A549 (cell line): ENCODE data around the gene CSTPP1. TPM values are rescaled to one million over a fixed set of nuclear protein-coding genes. Genes with fewer than 3 reads are reported as not detected.

Experiments
- ATAC-seq, 2 experiments: fragments of 200-7000 bp in 1 of 2; fragments of >200 bp in 1 of 2; cut with Nextera tagmentation in 1 of 2; cut with Tn5 transposase in 1 of 2; 3 replicates each; pipeline versions ENCODE4 v1.8.0 to v1.9.1; 2018 to 2020; ENCODE audit warnings: mild to moderate bottlenecking in 1 of 2, moderate library complexity in 1 of 2
- CTCF ChIA-PET: fragments of 300-600 bp; sonication (Branson Sonifier 250); formaldehyde crosslinking; extraction: SDS; loops from one replicate; lab custom pipeline; 2021; ENCODE audit warnings: antibody characterized with exemption, inconsistent platforms; lab: Yijun Ruan, JAX
- POLR2A ChIA-PET: fragments of 350-600 bp; formaldehyde crosslinking; extraction: SDS; loops from one replicate; lab custom pipeline; 2021; ENCODE audit warnings: antibody characterized with exemption, inconsistent platforms; lab: Yijun Ruan, JAX
- DNase-seq, 2 experiments: peaks; one replicate each; pipeline versions ENCODE4 v3.0.0 to v3.0.0-alpha.2; 2011 to 2016; ENCODE audit warnings: low read depth in 1 of 2, low spot score in 1 of 2
- FAIRE-seq: peaks from 2 replicates; lab custom pipeline; 2011; peaks lifted over from hg19 to GRCh38; lab: Jason Lieb, UNC
- H3K27ac ChIP-seq, 2 experiments: fragments of >200 bp; sonication (Bioruptor Twin); formaldehyde crosslinking; 3 replicates each; pipeline ENCODE4 v1.5.1; 2016 to 2017
- H3K4me1 ChIP-seq: fragments of >200 bp; sonication (Bioruptor Twin); formaldehyde crosslinking; 3 replicates; pipeline ENCODE4 v1.6.1; 2016
- H3K4me2 ChIP-seq: fragments of >200 bp; sonication (Bioruptor Twin); formaldehyde crosslinking; 3 replicates; pipeline ENCODE4 v1.6.1; 2016
- H3K4me3 ChIP-seq: fragments of >200 bp; sonication (Bioruptor Twin); formaldehyde crosslinking; 3 replicates; pipeline ENCODE4 v1.5.1; 2016
- H3K9me3 ChIP-seq: fragments of >200 bp; sonication (Bioruptor Twin); formaldehyde crosslinking; 3 replicates; pipeline ENCODE4 v1.6.1; 2016
- CBX2 ChIP-seq: fragments of 200-600 bp; sonication (generic); IDR thresholded peaks from 2 replicates; pipeline ENCODE4 v1.6.1; 2016; ENCODE audit warnings: low read depth, mild to moderate bottlenecking, borderline replicate concordance
- CEBPB ChIP-seq, 2 experiments: fragments of >200 bp in 1 of 2; sonication (Bioruptor Twin) in 1 of 2; formaldehyde crosslinking in 1 of 2; IDR thresholded peaks; 2 replicates each; pipeline ENCODE4 v1.6.1; 2012 to 2016
- CHD2 ChIP-seq: fragments of 150-350 bp; IDR thresholded peaks from 2 replicates; pipeline ENCODE4 v1.6.1; 2014; ENCODE audit warnings: low read length; ENCODE audit not compliant: partially characterized antibody
- EHF ChIP-seq: fragments of 250-450 bp; sonication (Bioruptor Pico); IDR thresholded peaks from 2 replicates; pipeline ENCODE4 v1.5.0; 2020; ENCODE audit warnings: mild to moderate bottlenecking
- EHMT2 ChIP-seq: fragments of 200-600 bp; sonication (generic); IDR thresholded peaks from 2 replicates; pipeline ENCODE4 v1.6.1; 2016; ENCODE audit warnings: antibody characterized with exemption, low read depth, mild to moderate bottlenecking, moderate library complexity
- GATA3 ChIP-seq: IDR thresholded peaks from 2 replicates; pipeline ENCODE4 v1.6.1; 2012; ENCODE audit warnings: borderline replicate concordance
- HEYL ChIP-seq: fragments of 250-450 bp; sonication (Bioruptor Pico); IDR thresholded peaks from 2 replicates; pipeline ENCODE4 v1.8.0; 2021; ENCODE audit warnings: mild to moderate bottlenecking, moderate library complexity
- KDM1A ChIP-seq: fragments of 200-600 bp; sonication (generic); IDR thresholded peaks from 2 replicates; pipeline ENCODE4 v1.6.1; 2016; ENCODE audit warnings: low read depth, mild to moderate bottlenecking
- MAFK ChIP-seq: fragments of 450-650 bp; IDR thresholded peaks from 2 replicates; pipeline ENCODE4 v1.6.1; 2014; ENCODE audit not compliant: partially characterized antibody
- NFE2L2 ChIP-seq: fragments of 150-350 bp; conservative IDR thresholded peaks from 2 replicates; pipeline ENCODE4 v1.6.1; 2014; ENCODE audit warnings: low read length
- PHF8 ChIP-seq: fragments of 200-600 bp; sonication (generic); IDR thresholded peaks from 2 replicates; pipeline ENCODE4 v1.6.1; 2016; ENCODE audit warnings: low read depth, mild to moderate bottlenecking, antibody characterized with exemption, moderate library complexity, borderline replicate concordance
- POLR2AphosphoS2 ChIP-seq: conservative IDR thresholded peaks from 2 replicates; pipeline ENCODE4 v1.6.1; 2012; ENCODE audit warnings: low read length, improper control_type of control experiment, inconsistent platforms
- RARB ChIP-seq: fragments of 250-450 bp; sonication (Bioruptor Pico); IDR thresholded peaks from 2 replicates; pipeline ENCODE4 v1.8.0; 2021; ENCODE audit warnings: mild to moderate bottlenecking, moderate library complexity
- RNF2 ChIP-seq: fragments of 200-600 bp; sonication (generic); IDR thresholded peaks from 2 replicates; pipeline ENCODE4 v1.6.1; 2016; ENCODE audit warnings: low read depth, mild to moderate bottlenecking, antibody characterized with exemption, moderate library complexity, borderline replicate concordance
- TFCP2L1 ChIP-seq: fragments of 250-450 bp; sonication (Bioruptor Pico); IDR thresholded peaks from 2 replicates; pipeline ENCODE4 v1.5.0; 2021; ENCODE audit warnings: mild to moderate bottlenecking
- WGBS: methylation state at CpG from one replicate; pipeline ENCODE4 v1.1.6; 2017; ENCODE audit errors: missing lambda C conversion rate; 5-methylcytosine and 5-hydroxymethylcytosine counted together
- polyA plus RNA-seq, 4 experiments: library from polyadenylated mRNA; depleted of rRNA in 3 of 4; stranded (reverse); fragments of >200 nt; fragmentation: RNase III in 1 of 4; extraction: RNeasy Plus Mini Kit Qiagen cat#74134 plus additional on column Dnase treatment in 1 of 4; gene quantifications; 2 replicates in 3 of 4; 3 replicates in 1 of 4; pipeline ENCODE4 v1.2.3, GENCODE V29; 2011 to 2017
- TF ChIP-seq, protein P1 (sequence below): IDR thresholded peaks from 2 replicates; pipeline ENCODE4 v1.6.1; 2012
- TF ChIP-seq, protein P2 (sequence below): fragments of 450-650 bp; IDR thresholded peaks from 2 replicates; pipeline ENCODE4 v1.6.1; 2014; ENCODE audit warnings: antibody characterized with exemption
- TF ChIP-seq, protein P3 (sequence below): fragments of >200 bp; sonication (Bioruptor Twin); formaldehyde crosslinking; IDR thresholded peaks from 3 replicates; pipeline ENCODE4 v1.5.1; 2016
- TF ChIP-seq, protein P4 (sequence below): fragments of >200 bp; sonication (Bioruptor Twin); formaldehyde crosslinking; IDR thresholded peaks from 2 replicates; pipeline ENCODE4 v1.6.1; 2016

The CSTPP1 gene
- polyA plus RNA-seq, 2 of the 4 experiments (the other 2 are of a cell fraction), result 31.5 to 34.5 TPM

DNA sequence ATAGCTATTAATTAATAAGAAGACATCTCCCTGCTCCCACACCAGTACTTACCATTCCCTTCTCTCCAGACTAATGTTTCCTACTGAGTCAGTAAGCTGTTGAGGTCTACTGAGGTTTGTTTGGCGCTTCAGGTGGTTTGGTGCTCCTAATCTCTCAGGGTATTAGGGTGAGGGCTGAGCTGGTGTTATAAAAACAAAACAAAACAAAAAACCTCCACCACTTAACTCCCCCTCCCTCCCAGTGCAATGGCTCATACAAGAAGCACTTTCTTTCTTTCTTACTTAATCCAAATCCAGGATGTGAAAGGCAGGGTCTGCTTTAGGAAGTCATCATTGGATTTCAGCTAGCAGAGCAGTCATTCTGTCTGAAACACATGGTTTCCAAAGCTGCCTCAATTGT is 15.3 kb downstream of the CSTPP1 start:
- TF ChIP-seq PHF8 (no peak), CEBPB (IDR thresholded peaks at IDR 0.05) (no peak), RNF2 (no peak)

DNA sequence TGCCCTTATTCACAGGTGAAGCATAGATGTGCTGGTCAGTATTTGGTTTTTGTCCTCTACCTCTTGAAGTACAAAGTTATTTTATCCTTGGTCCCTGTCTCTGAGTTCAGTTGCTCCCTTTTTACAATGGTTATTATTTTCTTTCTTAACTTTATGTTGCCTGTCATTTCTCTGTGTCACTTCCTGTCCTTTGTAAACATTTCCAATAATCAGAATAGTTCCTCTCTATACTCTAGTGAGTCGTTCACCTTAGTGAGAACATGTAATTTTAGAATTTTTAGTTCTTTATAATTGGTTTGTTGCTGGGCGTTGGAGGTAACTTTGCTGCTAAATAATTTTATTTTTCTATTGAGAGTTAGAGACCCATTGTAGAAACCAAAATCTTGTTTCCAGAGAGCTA is 16.0 kb downstream of the CSTPP1 start:
- no peak overlapping the region for H3K27ac ChIP-seq
- H3K4me3 ChIP-seq, result no peak overlapping the region
- TF ChIP-seq KDM1A, result no peak
- TF ChIP-seq, protein P1, sequence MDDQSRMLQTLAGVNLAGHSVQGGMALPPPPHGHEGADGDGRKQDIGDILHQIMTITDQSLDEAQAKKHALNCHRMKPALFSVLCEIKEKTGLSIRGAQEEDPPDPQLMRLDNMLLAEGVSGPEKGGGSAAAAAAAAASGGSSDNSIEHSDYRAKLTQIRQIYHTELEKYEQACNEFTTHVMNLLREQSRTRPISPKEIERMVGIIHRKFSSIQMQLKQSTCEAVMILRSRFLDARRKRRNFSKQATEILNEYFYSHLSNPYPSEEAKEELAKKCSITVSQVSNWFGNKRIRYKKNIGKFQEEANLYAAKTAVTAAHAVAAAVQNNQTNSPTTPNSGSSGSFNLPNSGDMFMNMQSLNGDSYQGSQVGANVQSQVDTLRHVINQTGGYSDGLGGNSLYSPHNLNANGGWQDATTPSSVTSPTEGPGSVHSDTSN, result no peak
- TF ChIP-seq, protein P2, sequence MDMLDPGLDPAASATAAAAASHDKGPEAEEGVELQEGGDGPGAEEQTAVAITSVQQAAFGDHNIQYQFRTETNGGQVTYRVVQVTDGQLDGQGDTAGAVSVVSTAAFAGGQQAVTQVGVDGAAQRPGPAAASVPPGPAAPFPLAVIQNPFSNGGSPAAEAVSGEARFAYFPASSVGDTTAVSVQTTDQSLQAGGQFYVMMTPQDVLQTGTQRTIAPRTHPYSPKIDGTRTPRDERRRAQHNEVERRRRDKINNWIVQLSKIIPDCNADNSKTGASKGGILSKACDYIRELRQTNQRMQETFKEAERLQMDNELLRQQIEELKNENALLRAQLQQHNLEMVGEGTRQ, result no peak
- POLR2A ChIA-PET, result no interaction called here
- H3K4me1 ChIP-seq, result peaks cover 17% of the 10 kb centered on the region
- DNase-seq (no peak), ATAC-seq (no peak), FAIRE-seq (no peak)
- WGBS, result 61% methylated on average over 2 of the region's 2 CpGs
- CTCF ChIA-PET, result no interaction called here
- H3K4me2 ChIP-seq, result no peak overlapping the region
- H3K9me3 ChIP-seq, result no peaks in the 10 kb centered on the region

More for the DNA sequence above, 15.3 kb downstream of the CSTPP1 start:
- H3K4me1 ChIP-seq, result peaks cover 24% of the 10 kb centered on the region
- no peak overlapping the region for H3K4me2 ChIP-seq
- ChIA-PET POLR2A (no interaction called here), CTCF (interaction anchor here (1.0 to 1.4 kb wide), 2 partner anchors 13 to 201 kb away, joined by 3 to 4 read pairs; no protein-coding TSS in a partner anchor)
- DNase-seq (no peak), ATAC-seq (no peak), FAIRE-seq (no peak)
- no peak overlapping the region for H3K27ac ChIP-seq
- H3K4me3 ChIP-seq, result no peak overlapping the region
- 95% methylated on average over 1 of the region's 1 CpG for WGBS
- H3K9me3 ChIP-seq, result no peaks in the 10 kb centered on the region

DNA sequence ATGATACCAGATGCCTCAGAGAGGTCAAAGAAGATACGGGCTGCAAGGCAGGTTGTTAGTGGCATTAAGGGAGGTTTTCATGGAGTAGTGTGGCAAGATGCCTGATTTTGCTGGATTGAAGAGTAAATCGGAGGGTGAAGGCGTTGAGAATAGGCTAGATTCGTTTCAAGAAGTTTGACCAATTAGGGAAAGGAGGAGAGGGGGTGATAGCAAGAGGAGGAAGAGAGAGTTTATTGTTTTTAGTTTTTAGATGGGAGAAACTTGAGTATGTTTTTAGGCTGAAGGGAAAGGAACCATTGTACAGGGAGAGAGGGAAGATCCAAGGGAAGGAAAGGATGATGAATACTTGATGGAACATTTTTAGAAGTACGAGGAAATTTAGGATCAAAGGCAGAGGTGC is 16.5 kb downstream of the CSTPP1 start:
- H3K4me1 ChIP-seq, result peaks cover 12% of the 10 kb centered on the region
- H3K4me3 ChIP-seq, result no peak overlapping the region
- WGBS, result 89% methylated on average over 5 of the region's 5 CpGs
- POLR2A ChIA-PET, result no interaction called here
- TF ChIP-seq HEYL (CRISPR knock-in tag) (no peak), CHD2 (no peak), GATA3 (no peak), MAFK (no peak), NFE2L2 (no peak), RNF2 (no peak), CBX2 (no peak), EHF (no peak), TFCP2L1 (CRISPR knock-in tag) (no peak), RARB (CRISPR knock-in tag) (no peak), POLR2AphosphoS2 (no peak), EHMT2 (no peak)
- TF ChIP-seq, protein P3, sequence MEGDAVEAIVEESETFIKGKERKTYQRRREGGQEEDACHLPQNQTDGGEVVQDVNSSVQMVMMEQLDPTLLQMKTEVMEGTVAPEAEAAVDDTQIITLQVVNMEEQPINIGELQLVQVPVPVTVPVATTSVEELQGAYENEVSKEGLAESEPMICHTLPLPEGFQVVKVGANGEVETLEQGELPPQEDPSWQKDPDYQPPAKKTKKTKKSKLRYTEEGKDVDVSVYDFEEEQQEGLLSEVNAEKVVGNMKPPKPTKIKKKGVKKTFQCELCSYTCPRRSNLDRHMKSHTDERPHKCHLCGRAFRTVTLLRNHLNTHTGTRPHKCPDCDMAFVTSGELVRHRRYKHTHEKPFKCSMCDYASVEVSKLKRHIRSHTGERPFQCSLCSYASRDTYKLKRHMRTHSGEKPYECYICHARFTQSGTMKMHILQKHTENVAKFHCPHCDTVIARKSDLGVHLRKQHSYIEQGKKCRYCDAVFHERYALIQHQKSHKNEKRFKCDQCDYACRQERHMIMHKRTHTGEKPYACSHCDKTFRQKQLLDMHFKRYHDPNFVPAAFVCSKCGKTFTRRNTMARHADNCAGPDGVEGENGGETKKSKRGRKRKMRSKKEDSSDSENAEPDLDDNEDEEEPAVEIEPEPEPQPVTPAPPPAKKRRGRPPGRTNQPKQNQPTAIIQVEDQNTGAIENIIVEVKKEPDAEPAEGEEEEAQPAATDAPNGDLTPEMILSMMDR, result no peak
- TF ChIP-seq, protein P4, sequence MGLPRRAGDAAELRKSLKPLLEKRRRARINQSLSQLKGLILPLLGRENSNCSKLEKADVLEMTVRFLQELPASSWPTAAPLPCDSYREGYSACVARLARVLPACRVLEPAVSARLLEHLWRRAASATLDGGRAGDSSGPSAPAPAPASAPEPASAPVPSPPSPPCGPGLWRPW, result no peak
- TF ChIP-seq, protein P2, result no peak
- TF ChIP-seq, all 56 proteins: peak for 0
- no peak overlapping the region for H3K27ac ChIP-seq
- no peak for DNase-seq
- ATAC-seq, result no peak
- CTCF ChIA-PET, result interaction anchor here (1.1 kb wide), 1 partner anchor 200 kb away, joined by 3 read pairs; no protein-coding TSS in a partner anchor
- no peak for FAIRE-seq
- H3K4me2 ChIP-seq, result no peak overlapping the region
- H3K9me3 ChIP-seq, result no peaks in the 10 kb centered on the region
